GM12891 (cell line): Measurements from ENCODE around the gene CHAD.

Experiments
- PAX5 ChIP-seq: IDR thresholded peaks from 2 replicates; pipeline ENCODE4 v1.6.1; 2011; ENCODE audit warnings: low read length, moderate library complexity, mild to moderate bottlenecking; ENCODE audit not compliant: insufficient read depth, severe bottlenecking
- POLR2A ChIP-seq: IDR thresholded peaks from 2 replicates; pipeline ENCODE4 v1.6.1; 2011; ENCODE audit warnings: low read depth, low read length, control low read depth
- POLR2AphosphoS5 ChIP-seq: IDR thresholded peaks from 2 replicates; pipeline ENCODE4 v1.6.1; 2011; ENCODE audit warnings: low read depth, low read length, control low read depth
- POU2F2 ChIP-seq: IDR thresholded peaks from 2 replicates; pipeline ENCODE4 v1.6.1; 2011; ENCODE audit warnings: low read depth, mild to moderate bottlenecking, control low read depth, low read length, moderate library complexity
- SPI1 ChIP-seq: IDR thresholded peaks from 2 replicates; pipeline ENCODE4 v1.6.1; 2011; ENCODE audit warnings: low read depth, low read length, control low read depth
- TAF1 ChIP-seq: IDR thresholded peaks from 2 replicates; pipeline ENCODE4 v1.6.1; 2011; ENCODE audit warnings: low read depth, low read length, control low read depth

DNA sequence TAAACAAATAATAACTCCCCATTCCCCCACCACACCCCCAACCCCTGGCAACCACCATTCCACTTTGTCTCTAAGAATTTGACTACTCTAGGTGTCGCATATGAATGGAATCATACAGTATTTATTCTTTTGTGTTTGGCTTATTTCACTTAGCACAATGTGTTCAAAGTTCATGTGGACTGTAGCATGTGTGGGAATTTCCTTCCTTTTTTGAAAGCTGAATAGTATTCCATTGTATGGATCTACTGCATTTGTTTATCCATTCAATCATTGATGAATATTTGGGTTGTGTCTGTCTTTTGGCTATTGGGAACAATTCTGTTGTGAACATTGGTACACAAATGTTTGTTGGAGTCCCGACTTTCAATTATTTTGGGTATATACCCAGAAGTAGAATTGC lies 45.9 kb downstream of the CHAD start:
- TF ChIP-seq SPI1 (no peak), POLR2A (no peak), POLR2AphosphoS5 (no peak), TAF1 (no peak), POU2F2 (no peak), PAX5 (no peak)
